Fibroblast of mammary gland (primary cell): ENCODE data around the gene PHACTR1.

Experiments
- DNase-seq: peaks from one replicate; pipeline ENCODE4 v3.0.0-alpha.2; 2010; ENCODE audit warnings: low read depth
- H3K4me3 ChIP-seq: 2 replicates; pipeline ENCODE4 v1.5.1; 2011; ENCODE audit warnings: low read depth, mild to moderate bottlenecking, low read length, moderate library complexity; ENCODE audit not compliant: control insufficient read depth
- TF ChIP-seq, protein P1 (sequence below): conservative IDR thresholded peaks from 2 replicates; pipeline ENCODE4 v1.5.1; 2011; ENCODE audit warnings: low read depth, low read length, inconsistent platforms; ENCODE audit not compliant: control insufficient read depth, insufficient read depth

The PHACTR1 gene

DNA sequence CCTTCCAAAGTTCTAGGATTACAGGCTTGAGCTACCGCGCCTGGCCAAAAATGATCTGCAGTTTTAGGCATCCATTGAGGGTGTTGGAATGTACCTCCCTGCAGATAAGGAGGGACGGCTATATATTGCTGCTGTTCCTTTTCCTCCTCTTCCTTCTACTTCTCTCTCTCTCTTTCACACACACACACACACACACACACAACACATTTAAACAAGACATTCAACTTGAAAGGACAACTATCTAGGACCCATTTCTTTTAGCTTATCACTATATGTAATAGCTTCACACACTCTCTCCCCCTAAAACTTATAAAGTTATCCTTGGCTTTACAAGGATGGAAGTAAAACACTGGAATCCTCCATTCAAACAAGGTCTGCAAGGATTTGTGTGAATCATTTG lies 260.6 kb downstream of the PHACTR1 start:
- DNase-seq, result no peak
- no peak overlapping the region for H3K4me3 ChIP-seq
- TF ChIP-seq, protein P1, sequence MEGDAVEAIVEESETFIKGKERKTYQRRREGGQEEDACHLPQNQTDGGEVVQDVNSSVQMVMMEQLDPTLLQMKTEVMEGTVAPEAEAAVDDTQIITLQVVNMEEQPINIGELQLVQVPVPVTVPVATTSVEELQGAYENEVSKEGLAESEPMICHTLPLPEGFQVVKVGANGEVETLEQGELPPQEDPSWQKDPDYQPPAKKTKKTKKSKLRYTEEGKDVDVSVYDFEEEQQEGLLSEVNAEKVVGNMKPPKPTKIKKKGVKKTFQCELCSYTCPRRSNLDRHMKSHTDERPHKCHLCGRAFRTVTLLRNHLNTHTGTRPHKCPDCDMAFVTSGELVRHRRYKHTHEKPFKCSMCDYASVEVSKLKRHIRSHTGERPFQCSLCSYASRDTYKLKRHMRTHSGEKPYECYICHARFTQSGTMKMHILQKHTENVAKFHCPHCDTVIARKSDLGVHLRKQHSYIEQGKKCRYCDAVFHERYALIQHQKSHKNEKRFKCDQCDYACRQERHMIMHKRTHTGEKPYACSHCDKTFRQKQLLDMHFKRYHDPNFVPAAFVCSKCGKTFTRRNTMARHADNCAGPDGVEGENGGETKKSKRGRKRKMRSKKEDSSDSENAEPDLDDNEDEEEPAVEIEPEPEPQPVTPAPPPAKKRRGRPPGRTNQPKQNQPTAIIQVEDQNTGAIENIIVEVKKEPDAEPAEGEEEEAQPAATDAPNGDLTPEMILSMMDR, result no peak

DNA sequence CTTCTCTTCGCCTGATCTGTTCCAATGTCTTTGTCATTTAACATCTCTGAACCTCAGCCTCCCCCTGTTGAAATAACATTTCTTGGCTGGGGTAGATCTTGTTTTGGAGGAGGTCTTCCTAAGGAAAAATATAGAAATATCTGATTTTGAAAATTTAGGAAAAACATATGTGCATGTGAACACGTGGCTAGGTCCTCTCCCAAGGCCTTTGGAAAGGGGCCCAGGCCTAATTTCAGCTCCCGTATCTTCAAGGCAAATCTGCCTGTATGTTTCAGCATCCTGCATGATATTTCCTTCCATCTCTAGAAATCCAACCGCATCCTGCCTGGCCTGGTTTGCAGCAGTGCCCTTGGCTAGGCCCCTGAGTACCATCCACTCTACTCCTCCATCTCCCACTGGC lies 261.2 kb downstream of the PHACTR1 start:
- no peak for DNase-seq
- no peak overlapping the region for H3K4me3 ChIP-seq
- TF ChIP-seq, protein P1, result no peak

DNA sequence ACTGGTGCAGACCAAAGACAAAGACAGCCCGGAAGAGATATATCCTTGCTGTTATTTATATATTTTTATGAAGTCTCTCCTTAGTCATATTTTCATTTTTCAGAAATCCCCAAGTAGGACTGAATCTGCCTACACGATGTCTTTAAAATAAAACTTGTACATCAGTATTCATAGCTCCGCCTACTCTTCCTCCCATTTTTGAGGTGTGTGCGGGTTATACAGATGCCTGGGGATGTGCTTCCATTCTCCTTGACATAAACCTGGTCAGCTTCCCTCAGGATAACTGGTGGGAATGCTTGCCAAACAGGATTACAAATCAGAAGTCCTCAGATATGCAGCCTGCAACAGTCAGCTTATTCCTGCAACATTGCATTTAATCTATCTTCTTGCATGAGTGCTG lies 264.2 kb downstream of the PHACTR1 start:
- no peak overlapping the region for H3K4me3 ChIP-seq
- TF ChIP-seq, protein P1, result no peak
- DNase-seq, result no peak

DNA sequence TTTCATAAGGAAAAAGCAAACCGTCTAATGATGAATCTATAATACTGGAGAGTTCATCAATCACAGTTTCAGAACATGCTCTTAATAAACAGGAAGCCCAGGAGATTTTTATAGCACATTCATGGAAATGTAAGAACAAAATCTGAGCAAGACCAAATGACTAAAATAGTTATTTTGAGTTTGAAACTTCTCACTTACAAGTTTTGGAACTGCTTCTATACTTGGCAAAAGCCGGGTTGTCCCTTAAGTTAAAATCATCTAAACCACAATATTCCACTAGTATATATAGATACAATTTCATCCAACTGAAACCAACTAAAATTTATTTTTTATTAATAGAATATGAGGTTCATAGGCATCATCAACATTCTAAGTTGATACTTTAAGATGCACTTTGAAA lies 268.2 kb downstream of the PHACTR1 start:
- TF ChIP-seq, protein P1, result no peak
- H3K4me3 ChIP-seq, result no peak overlapping the region
- DNase-seq, result no peak

DNA sequence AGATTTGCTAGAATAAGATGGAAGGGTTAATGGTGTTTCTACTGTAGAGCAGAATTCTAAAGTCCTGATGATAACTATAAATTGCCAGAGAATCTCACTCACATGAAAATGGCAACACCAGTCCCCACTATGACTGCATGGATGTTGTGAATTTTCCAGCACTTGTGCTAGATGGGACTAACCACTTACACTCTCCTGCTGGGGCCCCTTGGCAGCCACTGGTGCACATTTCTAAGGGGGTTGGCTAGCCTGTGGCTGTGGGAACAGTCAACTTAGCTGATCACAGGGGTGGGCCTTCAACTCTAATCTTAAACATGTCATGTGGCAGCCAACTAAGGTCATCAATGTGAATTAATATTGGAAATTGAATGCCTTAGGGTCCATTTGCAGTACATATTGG lies 271.2 kb downstream of the PHACTR1 start:
- TF ChIP-seq, protein P1, result no peak
- H3K4me3 ChIP-seq, result no peak overlapping the region

DNA sequence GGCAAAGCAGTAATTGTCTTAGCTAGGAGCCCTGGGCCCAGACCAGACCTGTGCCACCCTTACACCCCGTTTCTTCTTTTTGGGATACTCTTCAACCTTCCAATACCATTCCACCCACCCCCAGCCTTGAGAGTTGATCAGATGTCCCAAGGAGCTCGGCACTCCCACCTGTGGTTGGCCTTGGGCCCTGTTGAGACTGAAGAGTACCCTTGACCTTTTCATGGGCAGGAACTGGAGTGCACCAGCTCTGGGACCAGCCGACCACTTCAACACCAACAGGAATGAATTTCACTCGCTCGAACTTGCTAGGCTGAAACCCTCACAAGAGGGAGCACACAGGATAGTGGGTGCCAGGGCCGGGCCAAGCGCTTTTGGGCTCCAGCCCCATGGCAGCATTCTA lies 273.6 kb downstream of the PHACTR1 start:
- TF ChIP-seq, protein P1, result no peak
- no peak for DNase-seq
- no peak overlapping the region for H3K4me3 ChIP-seq

More for the DNA sequence above, 271.2 kb downstream of the PHACTR1 start:
- no peak for DNase-seq

DNA sequence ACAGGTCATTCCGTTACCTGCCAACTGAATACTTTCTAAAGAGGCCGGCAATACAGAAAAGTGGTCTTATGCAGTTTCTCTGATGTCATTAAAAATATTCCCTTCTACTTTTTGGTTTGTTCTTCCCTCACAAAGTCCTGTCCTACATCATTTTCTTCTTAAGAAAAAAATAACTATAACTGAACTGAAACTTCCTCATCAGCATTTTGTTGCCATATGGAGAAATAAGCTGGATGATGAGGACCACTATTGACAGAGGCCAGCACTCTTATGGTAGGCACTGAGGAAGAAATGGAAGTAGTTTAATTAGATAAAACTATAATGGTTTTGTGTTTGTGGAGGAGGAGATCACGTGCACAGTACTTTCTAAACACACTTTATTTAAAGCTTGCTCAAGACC lies 274.9 kb downstream of the PHACTR1 start:
- no peak for DNase-seq
- TF ChIP-seq, protein P1, result no peak
- H3K4me3 ChIP-seq, result no peak overlapping the region
